NCI-H1930 (cell line): ENCODE data around the gene LRFN4.

ENCODE experiments used
- DNase-seq, 2 experiments: peaks; one replicate each; lab custom pipeline; 2025; lab: John Stamatoyannopoulos, UW

Gene LRFN4

DNA sequence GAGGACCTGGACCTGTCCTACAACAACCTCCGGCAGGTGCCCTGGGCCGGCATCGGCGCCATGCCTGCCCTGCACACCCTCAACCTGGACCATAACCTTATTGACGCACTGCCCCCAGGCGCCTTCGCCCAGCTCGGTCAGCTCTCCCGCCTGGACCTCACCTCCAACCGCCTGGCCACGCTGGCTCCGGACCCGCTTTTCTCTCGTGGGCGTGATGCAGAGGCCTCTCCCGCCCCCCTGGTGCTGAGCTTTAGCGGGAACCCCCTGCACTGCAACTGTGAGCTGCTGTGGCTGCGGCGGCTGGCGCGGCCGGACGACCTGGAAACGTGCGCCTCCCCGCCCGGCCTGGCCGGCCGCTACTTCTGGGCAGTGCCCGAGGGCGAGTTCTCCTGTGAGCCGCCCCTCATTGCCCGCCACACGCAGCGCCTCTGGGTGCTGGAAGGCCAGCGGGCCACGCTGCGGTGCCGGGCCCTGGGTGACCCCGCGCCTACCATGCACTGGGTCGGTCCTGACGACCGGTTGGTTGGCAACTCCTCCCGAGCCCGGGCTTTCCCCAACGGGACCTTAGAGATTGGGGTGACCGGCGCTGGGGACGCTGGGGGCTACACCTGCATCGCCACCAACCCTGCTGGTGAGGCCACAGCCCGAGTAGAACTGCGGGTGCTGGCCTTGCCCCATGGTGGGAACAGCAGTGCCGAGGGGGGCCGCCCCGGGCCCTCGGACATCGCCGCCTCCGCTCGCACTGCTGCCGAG, 1.5 kb downstream of the LRFN4 start:
- no peak for DNase-seq

DNA sequence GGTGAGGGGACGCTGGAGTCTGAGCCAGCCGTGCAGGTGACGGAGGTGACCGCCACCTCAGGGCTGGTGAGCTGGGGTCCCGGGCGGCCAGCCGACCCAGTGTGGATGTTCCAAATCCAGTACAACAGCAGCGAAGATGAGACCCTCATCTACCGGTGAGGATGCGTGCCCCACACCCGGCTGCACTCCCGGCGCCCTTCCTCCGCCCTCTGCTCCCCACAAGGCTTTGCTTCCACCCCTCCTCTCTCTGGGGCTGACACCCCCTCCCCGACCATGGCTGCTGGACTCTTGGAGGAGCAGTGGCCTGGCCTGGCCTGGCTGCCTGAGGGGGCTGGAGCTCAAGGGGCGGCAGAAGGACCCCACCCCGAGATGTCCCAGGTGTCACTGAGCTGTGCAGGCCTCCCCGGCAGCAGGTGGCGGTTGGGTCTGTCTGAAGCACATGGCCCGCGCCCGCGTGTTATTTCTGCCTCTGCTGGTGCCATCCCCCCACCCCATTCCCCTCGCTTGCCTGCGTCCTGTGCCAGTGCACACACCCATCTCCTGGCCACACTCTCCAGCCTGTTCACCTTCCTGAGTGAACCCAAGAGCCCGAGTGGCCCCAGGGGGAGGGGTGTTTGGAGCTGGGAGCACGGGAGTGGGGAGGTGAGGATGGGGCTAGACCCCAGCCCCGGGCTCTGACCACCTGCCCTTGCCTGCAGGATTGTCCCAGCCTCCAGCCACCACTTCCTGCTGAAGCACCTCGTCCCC, 2.2 kb downstream of the LRFN4 start:
- DNase-seq: no peak

DNA sequence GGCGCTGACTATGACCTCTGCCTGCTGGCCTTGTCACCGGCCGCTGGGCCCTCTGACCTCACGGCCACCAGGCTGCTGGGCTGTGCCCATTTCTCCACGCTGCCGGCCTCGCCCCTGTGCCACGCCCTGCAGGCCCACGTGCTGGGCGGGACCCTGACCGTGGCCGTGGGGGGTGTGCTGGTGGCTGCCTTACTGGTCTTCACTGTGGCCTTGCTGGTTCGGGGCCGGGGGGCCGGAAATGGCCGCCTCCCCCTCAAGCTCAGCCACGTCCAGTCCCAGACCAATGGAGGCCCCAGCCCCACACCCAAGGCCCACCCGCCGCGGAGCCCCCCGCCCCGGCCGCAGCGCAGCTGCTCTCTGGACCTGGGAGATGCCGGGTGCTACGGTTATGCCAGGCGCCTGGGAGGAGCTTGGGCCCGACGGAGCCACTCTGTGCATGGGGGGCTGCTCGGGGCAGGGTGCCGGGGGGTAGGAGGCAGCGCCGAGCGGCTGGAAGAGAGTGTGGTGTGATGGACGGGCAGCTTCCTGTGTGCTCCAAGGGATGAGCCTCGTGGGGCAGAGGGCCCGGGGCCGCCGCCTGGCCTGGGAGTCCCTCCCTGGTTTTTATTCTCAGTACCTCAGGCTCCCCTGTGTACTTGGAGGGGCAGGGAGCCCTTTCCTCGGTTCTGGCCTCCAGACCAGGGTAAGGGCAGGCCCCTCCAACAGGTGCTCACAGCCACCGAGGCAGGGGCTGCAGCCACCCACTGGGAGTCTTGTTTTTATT, 3.0 kb downstream of the LRFN4 start:
- DNase-seq: no peak

DNA sequence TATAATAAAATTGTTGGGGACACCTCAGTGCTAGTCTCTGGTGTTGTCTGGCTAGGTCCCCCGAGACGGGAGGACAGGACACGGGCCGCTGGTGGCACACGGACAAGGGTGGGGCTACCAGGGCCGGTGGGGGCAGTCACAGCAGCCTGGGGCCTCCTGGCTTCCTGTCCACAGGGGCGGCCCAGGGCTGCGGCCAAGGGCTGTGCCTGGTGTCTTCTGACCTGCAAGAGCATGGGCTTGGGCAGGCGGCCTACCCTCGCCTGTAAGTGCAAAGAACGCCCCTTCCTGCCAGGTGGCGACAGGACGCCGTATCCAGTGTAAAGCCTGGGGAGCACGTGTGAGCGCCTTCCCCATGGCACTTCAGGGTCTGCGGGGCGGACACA, 3.6 kb downstream of the LRFN4 start:
- no peak for DNase-seq

DNA sequence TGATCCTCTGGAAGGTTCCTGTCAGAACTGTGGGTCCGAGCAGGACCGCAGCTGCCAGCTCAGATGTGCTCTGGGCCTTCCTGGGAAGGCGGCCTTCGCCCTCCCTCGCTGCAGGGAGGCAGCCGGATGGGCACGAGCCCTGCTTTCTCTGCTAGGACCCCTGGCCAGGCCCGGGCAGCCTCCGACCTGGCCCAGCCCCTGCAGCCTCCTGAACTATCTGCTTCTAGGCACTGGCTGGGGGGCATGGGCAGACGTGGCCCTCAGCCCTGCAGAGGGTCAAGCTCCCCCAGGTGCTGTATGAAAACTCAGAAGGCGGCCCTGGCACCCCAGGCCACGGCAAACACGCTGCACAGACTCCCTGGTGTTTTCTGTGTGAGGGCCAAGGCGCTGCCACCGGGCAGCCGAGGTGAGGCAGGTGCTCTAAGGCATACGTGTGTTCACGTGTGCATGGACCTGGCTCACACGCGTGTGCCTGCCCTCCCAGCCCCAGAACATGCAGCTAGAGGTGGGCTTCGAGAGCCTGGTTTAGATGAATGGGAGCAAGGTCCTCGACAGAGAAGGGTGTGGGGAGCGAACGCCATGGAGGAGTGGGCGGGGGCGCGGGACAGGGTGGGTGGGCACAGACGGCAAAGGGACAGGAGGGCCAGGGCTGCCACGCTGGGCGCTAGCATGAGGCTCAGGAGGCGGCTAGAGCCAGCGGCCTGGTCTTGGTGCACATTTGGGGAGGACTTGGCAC, 4.3 kb downstream of the LRFN4 start:
- DNase-seq: no peak

DNA sequence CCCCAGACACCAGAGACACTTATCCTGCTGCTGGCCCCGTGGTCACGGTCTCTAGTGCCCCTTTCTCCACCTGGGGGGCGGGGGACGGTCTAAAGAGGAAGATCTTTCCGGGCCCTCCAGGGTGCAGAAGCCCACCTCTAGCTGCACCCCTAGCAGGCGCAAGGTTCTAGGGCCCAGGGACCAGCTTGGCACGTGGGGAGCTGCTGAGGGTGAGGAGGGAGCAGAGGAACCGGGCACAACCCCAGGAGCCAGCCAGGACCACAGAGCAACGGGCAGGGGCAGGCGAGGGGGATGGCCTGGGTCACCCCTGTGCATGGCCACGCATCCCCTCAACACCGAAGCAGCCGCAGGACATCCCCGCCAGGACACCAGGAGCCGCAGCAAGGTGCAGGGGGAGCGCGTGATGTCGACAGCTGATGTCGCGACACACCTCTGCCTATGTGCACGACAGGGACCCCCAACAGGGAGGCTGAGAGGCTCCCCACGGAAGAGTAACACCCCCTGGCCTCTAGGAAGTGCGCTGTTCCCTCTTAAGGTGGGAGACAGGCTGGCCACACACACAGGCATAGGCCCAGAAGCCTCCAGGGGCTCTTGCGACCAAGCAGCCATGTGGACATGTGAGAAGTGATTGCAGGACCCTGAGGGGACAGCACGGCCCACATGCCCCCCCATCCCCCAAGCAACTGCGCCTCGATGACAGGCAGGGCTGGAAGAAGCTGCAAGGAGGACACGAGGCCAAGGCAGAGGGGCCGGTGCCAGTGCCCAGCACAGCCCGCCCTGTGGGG, 5.1 kb downstream of the LRFN4 start:
- no peak for DNase-seq

DNA sequence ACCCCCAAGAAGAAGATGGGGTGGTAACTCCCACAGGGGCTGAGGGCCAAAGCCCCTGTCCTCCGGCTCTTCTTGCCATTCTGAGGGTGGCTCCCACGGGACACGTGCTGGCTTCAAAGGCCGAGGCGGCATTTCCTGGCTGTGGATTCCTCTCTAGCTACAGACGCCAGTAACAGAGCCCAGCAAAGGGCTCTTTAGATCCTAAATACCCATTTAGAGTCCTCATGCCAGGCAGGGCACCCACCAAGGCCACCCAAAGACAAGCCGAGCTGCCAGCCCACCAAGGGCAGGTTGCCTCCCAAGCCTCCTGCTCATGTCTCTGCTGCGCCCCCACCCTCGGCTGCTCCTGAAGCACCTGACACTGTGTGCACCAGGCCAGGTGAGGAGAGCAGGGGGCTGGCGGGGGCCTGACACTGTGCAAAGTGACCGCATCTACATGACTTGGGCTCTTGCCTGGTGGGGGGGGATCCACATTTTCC, 5.7 kb downstream of the LRFN4 start:
- DNase-seq: no peak

DNA sequence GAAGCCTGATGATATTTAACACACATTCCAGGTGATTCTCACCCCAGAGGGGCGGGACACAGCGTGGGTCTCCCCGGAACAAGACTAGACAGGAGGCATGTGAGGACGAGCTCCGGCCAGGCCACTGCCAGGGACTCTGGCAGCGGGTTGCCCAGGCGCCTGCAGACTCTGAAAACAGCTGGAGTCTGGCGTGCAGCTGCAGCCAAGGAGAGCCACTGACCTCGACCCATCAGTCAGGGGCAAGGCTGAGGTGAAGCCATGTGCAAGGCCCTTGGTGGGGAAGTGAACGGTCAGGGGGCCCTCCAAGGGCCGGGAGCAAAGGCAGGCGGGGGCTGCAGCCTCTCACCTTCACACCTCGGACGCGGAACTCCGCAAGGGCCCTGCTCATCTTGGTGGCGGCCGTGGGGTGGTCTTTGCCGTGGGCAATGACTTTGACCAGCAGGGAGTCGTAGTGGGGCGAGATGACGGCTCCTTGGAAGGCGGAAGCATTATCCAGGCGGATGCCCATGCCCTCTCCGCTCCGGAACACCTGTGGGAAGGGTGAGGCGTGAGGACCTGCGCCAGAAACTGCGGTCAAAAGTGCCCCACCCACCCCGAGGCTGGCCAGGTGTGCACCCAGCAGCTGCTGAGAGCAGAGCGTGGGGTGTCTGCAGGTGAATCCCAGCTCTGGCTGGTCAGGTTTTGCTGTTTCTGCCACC, 6.7 kb downstream of the LRFN4 start:
- DNase-seq: no peak

DNA sequence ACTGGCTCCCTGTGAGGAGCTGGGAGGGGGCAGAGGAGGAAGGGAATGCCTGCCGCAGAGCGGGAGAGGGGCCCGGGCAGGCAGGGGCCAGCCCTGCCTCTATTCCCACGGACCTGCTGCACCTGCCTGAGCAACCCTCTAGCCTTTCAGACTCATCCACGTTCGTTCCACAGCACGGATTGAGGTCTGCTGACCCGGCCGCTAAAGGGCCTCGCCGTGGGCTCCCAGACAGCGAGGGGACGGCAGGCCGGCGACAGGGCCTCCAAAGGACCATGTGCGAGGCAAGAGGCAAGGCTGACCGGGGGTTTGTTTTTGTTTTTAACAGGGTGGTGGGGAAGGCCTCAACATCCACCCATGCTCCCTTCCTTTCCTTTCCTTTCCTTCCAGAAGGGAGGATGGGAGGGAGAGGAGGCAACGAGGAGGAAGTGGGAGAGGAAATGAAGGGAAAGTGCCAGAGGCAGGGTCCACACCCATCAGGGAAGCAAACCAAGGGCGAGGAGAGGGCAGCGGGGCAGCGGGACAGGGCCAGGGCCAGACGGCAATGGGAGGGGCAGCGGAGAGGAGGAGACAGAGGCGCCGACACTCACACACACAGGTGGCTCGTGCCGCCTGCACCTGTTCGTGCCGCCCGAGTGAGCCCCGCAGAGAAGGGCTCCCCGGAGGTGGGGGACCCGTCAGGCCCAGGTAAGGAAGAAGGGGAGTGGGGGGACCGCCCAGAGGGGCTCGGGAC, 7.5 kb downstream of the LRFN4 start:
- no peak for DNase-seq

DNA sequence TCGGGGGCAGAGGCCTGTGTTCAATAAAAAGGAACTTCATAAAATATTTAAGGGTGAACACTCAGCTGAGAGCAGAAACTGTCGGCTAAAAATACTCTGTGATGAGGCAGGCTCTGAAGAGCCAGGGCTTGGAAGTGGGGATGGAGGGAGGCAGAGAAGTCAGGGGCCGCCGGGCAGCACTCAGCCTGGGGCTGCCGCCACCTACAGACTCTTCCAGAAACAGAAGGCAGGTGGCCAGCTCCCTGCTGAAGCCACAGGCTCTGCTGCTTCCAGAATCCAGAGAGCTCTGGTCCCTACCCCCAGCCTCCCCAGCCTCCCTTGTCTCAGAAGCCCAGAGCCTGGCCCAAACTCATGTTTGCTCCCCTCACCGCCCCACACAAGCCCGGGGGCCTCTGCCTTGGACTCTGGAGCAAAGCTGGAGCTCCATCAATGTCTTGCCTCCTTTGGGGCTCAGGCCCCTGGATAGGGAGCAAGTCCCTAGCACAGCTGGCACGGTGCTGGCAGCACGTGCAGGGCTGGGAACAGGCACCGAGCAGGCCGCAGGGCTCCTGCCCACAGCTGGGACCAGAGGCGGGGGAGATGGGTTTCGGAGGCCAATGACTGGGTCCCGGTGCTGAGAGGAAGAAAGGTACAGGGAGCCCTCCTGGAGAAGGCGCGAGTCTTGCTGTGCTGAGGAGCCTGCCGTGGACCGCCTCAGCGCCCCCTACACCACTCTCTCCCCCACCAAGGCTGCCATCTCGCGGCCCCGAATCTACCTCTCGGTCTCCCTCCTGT, 8.2 kb downstream of the LRFN4 start:
- DNase-seq: no peak

DNA sequence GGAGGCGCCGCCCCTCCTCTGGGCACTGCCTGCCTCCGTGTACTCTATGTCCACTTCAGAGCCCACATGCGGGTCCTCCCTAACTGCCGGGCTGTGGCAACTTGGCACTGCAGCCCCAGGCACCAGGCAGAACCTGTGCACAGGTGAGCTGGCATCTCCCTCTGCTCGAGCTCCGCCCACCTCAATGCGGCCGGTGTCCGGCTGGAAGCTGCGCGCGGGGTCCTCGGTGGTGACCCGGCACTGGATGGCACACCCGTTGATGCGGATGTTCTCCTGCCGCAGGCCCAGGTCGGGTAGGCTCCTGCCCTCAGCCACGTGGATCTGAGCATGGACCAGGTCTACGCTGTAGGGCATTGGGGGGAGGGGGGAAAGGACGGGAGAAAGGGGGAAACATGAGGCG, 9.1 kb downstream of the LRFN4 start:
- DNase-seq: no peak

DNA sequence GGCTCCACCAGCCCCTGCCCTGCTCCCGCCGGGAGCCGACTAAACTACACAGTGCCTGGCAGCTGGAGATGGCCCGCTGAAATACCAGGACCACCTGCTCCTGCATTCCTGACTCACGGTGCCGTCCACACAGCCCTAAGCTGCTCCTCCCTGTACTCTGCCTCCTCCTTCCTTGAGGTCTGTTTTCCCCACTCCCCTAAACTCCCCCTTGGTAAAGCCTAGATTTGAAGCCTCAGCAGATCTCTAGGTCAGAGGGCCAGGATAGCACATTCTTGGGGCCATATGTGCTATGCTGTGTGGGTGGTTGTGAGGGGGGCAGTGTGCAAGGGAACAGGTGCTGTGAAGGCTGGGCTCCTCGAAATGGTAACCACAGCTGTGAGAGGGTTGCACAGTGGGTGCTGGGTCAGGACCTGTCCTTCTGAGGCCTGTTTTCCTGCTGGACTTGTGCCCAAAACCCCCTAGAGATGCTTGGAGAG, 9.7 kb downstream of the LRFN4 start:
- no peak for DNase-seq

DNA sequence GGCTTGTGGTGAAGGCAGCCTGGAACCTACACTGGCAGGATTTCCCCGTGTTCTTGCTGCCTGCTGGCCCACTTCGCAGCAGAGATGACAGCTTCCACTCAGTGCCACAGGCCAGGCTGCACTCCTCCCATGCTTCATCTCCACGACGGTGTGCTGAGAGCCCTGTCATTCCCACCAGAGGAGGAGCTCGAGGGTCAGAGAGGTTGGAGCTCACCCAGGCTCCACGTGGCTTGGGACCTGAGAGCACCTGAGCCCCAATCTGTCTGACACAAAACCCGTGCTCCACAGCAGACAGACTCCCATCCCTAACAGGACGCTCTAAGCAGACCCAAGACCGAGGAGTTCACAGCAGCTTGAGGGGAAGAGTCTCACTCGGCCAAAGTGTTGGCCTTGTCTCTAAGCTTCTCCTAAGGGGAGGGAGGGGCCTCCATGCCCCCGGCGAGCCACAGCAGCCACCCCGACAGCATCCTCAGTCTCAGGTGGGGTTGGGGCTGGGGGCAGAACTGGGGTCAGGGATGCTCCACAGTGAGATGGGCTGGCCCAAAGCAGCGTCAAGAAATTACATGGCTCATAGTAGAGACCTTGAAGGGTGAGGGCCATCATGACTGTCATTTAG, 10.7 kb downstream of the LRFN4 start:
- DNase-seq: no peak

DNA sequence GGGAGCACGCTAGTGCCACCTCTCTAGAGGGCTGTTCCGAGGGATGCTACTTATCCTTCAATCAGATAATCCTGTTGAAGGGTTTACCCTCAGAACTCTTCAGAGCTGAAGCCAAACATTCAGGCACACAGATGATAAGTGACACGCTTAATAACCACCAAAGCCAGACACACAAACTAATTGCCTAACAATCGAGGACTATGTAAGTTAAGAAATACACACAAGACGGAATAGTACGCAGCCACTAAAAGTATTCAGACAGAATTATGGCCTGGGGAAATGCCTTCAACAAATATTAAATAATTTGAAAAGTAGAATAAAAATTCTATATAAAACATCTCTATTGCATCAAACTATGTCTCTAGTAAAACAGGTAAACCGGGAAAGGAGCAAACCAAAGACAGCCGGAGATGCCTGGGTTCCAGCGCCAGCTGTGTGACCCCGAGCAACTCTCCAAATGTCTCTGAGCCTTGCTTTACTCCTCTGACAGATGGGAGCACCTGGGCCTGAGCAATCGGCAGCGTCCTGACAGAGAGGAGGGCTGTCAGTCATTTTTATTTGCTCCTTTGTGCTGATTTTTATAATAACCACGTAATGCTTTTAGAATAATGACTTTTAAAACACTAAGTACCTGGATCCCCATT, 11.3 kb downstream of the LRFN4 start:
- DNase-seq: no peak

DNA sequence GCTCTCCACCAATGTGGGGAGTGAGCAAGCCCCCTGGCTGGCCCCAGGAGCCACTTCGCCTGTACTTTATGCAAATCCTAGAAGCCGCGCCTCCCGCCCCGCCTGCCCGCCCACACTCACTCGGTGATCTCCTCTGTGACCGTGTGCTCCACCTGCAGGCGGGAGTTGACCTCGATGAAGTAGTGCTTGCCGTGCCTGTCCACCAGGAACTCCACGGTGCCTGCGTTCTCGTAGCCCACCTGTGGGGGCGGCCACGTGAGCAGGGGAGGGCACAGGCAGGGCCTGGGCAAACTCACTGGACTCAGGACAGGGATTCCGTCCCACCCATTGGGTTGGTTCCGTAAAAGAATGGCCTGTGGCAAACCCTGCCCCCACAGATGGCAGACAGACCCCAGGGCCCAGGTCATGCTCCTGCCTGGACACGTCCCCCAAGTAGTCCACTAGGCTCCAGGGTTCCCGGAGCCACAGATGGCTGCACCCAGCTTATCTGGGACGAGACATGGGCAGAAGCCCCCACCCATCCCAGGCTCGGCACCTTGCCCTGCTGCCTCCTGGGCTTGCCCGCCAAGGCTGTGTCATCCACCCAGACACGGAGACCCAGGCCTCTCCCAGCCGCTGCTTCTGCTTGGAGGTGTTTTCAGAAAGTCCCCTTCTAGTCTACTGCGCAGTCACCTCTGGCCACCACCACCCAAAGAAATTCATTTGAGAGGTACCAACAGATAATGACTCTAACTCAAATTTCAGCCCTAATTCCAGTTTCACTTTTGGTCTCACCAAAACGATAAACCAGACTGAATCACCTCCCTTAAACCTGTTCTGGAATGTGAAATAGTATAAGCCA, 12.1 kb downstream of the LRFN4 start:
- DNase-seq: no peak

DNA sequence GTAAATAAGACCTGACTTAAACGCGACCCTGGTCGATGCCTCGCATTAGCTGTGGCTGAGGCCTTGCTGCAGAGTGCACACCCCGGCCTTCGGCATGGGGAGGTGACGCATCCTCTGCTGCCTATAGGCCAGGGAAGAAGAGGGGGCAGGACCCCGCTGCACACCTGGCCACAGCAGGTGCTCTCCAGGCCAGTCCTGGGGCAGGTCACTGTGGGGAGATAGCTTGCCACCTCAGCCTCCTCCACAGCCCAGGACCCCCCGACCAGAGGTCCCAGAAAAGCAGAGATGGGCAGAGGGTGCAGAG, 12.7 kb downstream of the LRFN4 start:
- no peak for DNase-seq

DNA sequence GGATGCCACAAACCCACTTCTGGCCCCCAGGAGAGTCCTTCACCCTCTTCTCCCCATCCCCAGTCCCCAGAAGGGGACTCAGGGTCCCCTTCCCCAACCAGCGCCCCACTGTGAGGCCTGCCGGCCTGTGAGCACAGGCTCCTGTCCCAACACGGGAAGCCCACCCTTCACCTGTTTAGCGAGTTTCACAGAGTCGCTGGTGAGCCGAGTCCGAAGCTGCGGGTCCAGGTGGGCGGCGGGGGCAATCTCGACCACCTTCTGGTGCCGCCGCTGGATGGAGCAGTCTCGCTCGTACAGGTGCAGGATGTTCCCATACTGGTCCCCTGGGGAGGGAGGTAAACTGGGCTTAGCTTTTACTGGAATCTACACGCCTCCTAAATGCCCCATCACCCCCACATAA, 13.3 kb downstream of the LRFN4 start:
- DNase-seq: no peak
